OCI-M2 (cell line): ENCODE results near the gene RCOR1.

ENCODE experiments used
- DNase-seq: peaks from one replicate; lab custom pipeline; 2025; ENCODE audit not compliant: unreplicated experiment; lab: John Stamatoyannopoulos, UW

The RCOR1 gene

GRCh38 chr14:102668291-102668873 is 75.9 kb downstream of the RCOR1 start:
- no peak for DNase-seq

- DNase-seq = no peak
These were observed 79.0 kb downstream of the RCOR1 start for GRCh38 chr14:102671410-102671809.

- no peak for DNase-seq
These were observed 80.0 kb downstream of the RCOR1 start for GRCh38 chr14:102672410-102672960.

- no peak for DNase-seq
These were observed 82.9 kb downstream of the RCOR1 start for GRCh38 chr14:102675396-102675795.

GRCh38 chr14:102678394-102678793 is 85.9 kb downstream of the RCOR1 start:
- no peak for DNase-seq

GRCh38 chr14:102683399-102684297 is 91.2 kb downstream of the RCOR1 start:
- no peak for DNase-seq

- no peak for DNase-seq
These were observed 91.8 kb downstream of the RCOR1 start for GRCh38 chr14:102684298-102684663.

- no peak for DNase-seq
These were observed 93.8 kb downstream of the RCOR1 start for GRCh38 chr14:102686196-102686801.

GRCh38 chr14:102688290-102688689 is 95.8 kb downstream of the RCOR1 start:
- no peak for DNase-seq

GRCh38 chr14:102690509-102691286 is 98.2 kb downstream of the RCOR1 start:
- DNase-seq = peak; percentile 53

- DNase-seq = no peak
These were observed 99.3 kb downstream of the RCOR1 start for GRCh38 chr14:102691763-102692162.

- no peak for DNase-seq
These were observed 99.9 kb downstream of the RCOR1 start for GRCh38 chr14:102692334-102692733.

- DNase-seq = no peak
These were observed 100.7 kb downstream of the RCOR1 start for GRCh38 chr14:102693006-102693755.

GRCh38 chr14:102694530-102695166 is 102.2 kb downstream of the RCOR1 start:
- DNase-seq = peak; percentile 56

- DNase-seq = no peak
These were observed 102.7 kb downstream of the RCOR1 start for GRCh38 chr14:102695167-102695555.

GRCh38 chr14:102696332-102696731 is 103.9 kb downstream of the RCOR1 start:
- DNase-seq = no peak

GRCh38 chr14:102696856-102697495 is 104.5 kb downstream of the RCOR1 start:
- no peak for DNase-seq

GRCh38 chr14:102697501-102697900 is 105.1 kb downstream of the RCOR1 start:
- no peak for DNase-seq

- DNase-seq = no peak
These were observed 107.1 kb downstream of the RCOR1 start for GRCh38 chr14:102699416-102700110.
